H1 (cell line): ENCODE data around the gene CCDC80. TPM values are rescaled to one million over a fixed set of nuclear protein-coding genes. Genes with fewer than 3 reads are reported as not detected.

Source experiments
- CTCF ChIA-PET: fragments of 300-600 bp; sonication (Branson Sonifier 250); formaldehyde crosslinking; loops from one replicate; lab custom pipeline; 2021; ENCODE audit not compliant: partially characterized antibody; lab: Charles Lee
- POLR2A ChIA-PET: fragments of 300-600 bp; sonication (Branson Sonifier 250); formaldehyde crosslinking; loops from one replicate; lab custom pipeline; 2021; ENCODE audit warnings: inconsistent platforms; ENCODE audit not compliant: partially characterized antibody; lab: Charles Lee
- DNase-seq, 2 experiments: peaks; one replicate each; pipeline versions ENCODE4 v3.0.0 to v3.0.0-alpha.2; 2010 to 2022; ENCODE audit warnings: low spot score in 2 of 2, low read depth in 1 of 2, mixed read lengths in 1 of 2
- FAIRE-seq: peaks from 2 replicates; lab custom pipeline; 2011; peaks lifted over from hg19 to GRCh38; lab: Jason Lieb, UNC
- H2AFZ ChIP-seq: 2 replicates; pipeline ENCODE4 v1.8.1; 2012; ENCODE audit warnings: low read length, inconsistent platforms
- H2AK5ac ChIP-seq: 2 replicates; pipeline ENCODE4 v1.6.1; 2013; ENCODE audit warnings: low read depth, low read length
- H2BK120ac ChIP-seq: replicated peaks from 2 replicates; pipeline ENCODE3; 2013; ENCODE audit warnings: low read depth, low read length, inconsistent platforms
- H2BK12ac ChIP-seq: 2 replicates; pipeline ENCODE4 v1.6.1; 2013; ENCODE audit warnings: low read depth, low read length
- H2BK15ac ChIP-seq: 2 replicates; pipeline ENCODE4 v1.6.1; 2013; ENCODE audit warnings: low read length
- H2BK20ac ChIP-seq: 2 replicates; pipeline ENCODE4 v1.6.1; 2013; ENCODE audit warnings: low read length
- H2BK5ac ChIP-seq: 2 replicates; pipeline ENCODE4 v1.6.1; 2013; ENCODE audit warnings: low read depth, low read length
- H3K14ac ChIP-seq: 2 replicates; pipeline ENCODE4 v1.6.1; 2013; ENCODE audit warnings: inconsistent platforms; ENCODE audit not compliant: insufficient read length
- H3K18ac ChIP-seq: 2 replicates; pipeline ENCODE4 v1.6.1; 2013; ENCODE audit warnings: low read length; ENCODE audit errors: extremely low read depth
- H3K23ac ChIP-seq: 2 replicates; pipeline ENCODE4 v1.6.1; 2013; ENCODE audit warnings: inconsistent platforms; ENCODE audit not compliant: insufficient read length
- H3K23me2 ChIP-seq: 2 replicates; pipeline ENCODE4 v1.6.1; 2013; ENCODE audit warnings: low read depth, low read length
- H3K27ac ChIP-seq: 2 replicates; pipeline ENCODE4 v1.6.1; 2011; ENCODE audit warnings: low read depth, low read length, inconsistent platforms
- H3K27me3 ChIP-seq, 4 experiments: replicated peaks in 1 of 4; 1 replicate in 1 of 4; 2 replicates in 3 of 4; pipeline versions ENCODE4 v1.6.1 to v1.8.1; 2011 to 2013; ENCODE audit warnings: low read length in 3 of 4, mild to moderate bottlenecking in 3 of 4, inconsistent platforms in 2 of 4, mixed read lengths in 2 of 4, moderate library complexity in 1 of 4; ENCODE audit not compliant: control insufficient read depth in 3 of 4, insufficient read depth in 3 of 4; ENCODE audit errors: extremely low read depth in 1 of 4
- H3K36me3 ChIP-seq, 4 experiments: 2 replicates each; pipeline versions ENCODE4 v1.6.1 to v1.8.1; 2011 to 2013; ENCODE audit warnings: mild to moderate bottlenecking in 4 of 4, low read length in 3 of 4, moderate library complexity in 2 of 4, control low read depth in 1 of 4, inconsistent platforms in 1 of 4; ENCODE audit not compliant: insufficient read depth in 4 of 4, control insufficient read depth in 2 of 4
- H3K4ac ChIP-seq: replicated peaks from 2 replicates; pipeline ENCODE3; 2013; ENCODE audit warnings: low read length, low read depth, mixed read lengths, inconsistent platforms; ENCODE audit not compliant: insufficient read length
- H3K4me1 ChIP-seq, 4 experiments: replicated peaks in 1 of 4; 1 replicate in 1 of 4; 2 replicates in 3 of 4; pipeline versions ENCODE4 v1.6.1 to v1.8.1; 2011 to 2013; ENCODE audit warnings: low read length in 3 of 4, inconsistent platforms in 2 of 4, mixed read lengths in 1 of 4; ENCODE audit not compliant: insufficient read depth in 4 of 4, control insufficient read depth in 3 of 4
- H3K4me2 ChIP-seq, 2 experiments: 2 replicates each; pipeline versions ENCODE4 v1.6.1 to v1.8.1; 2011 to 2013; ENCODE audit warnings: low read depth in 2 of 2, low read length in 2 of 2, control low read depth in 1 of 2, inconsistent platforms in 1 of 2, mild to moderate bottlenecking in 1 of 2; ENCODE audit not compliant: insufficient read depth in 1 of 2
- H3K4me3 ChIP-seq, 4 experiments: fragments of 200-600, 300-600 bp in 1 of 4; sonication (generic), shearing (Covaris generic), sonication (Bioruptor Twin) in 1 of 4; 2 replicates each; pipeline versions ENCODE4 v1.5.1 to v1.8.1; 2011 to 2016; ENCODE audit warnings: low read length in 4 of 4, low read depth in 3 of 4, control low read depth in 2 of 4, inconsistent platforms in 2 of 4, mild to moderate bottlenecking in 2 of 4, mixed read lengths in 1 of 4, moderate library complexity in 1 of 4; ENCODE audit not compliant: insufficient read depth in 2 of 4; ENCODE audit errors: extremely low read depth in 1 of 4
- H3K56ac ChIP-seq: replicated peaks from 2 replicates; pipeline ENCODE3; 2013; ENCODE audit warnings: low read depth, mild to moderate bottlenecking, mixed read lengths, low read length, inconsistent platforms; ENCODE audit not compliant: insufficient read length
- H3K79me1 ChIP-seq: 2 replicates; pipeline ENCODE4 v1.6.1; 2013; ENCODE audit warnings: low read depth, low read length, control low read depth
- H3K79me2 ChIP-seq, 2 experiments: 2 replicates each; pipeline versions ENCODE4 v1.6.1 to v1.8.1; 2012 to 2013; ENCODE audit warnings: low read length in 2 of 2, mild to moderate bottlenecking in 2 of 2, inconsistent platforms in 1 of 2; ENCODE audit not compliant: insufficient read depth in 2 of 2, control insufficient read depth in 1 of 2
- H3K9ac ChIP-seq, 4 experiments: replicated peaks in 1 of 4; 1 replicate in 1 of 4; 2 replicates in 3 of 4; pipeline versions ENCODE4 v1.6.1 to v1.8.1; 2011 to 2013; ENCODE audit warnings: low read depth in 3 of 4, low read length in 3 of 4, control low read depth in 2 of 4, mild to moderate bottlenecking in 2 of 4, moderate library complexity in 2 of 4, inconsistent platforms in 1 of 4; ENCODE audit errors: extremely low read depth in 1 of 4
- H3K9me3 ChIP-seq, 2 experiments: 2 replicates each; pipeline versions ENCODE4 v1.6.1 to v1.8.1; 2012 to 2013; ENCODE audit warnings: mild to moderate bottlenecking in 2 of 2, moderate library complexity in 2 of 2, control low read depth in 1 of 2, inconsistent platforms in 1 of 2, low read depth in 1 of 2, low read length in 1 of 2, mixed read lengths in 1 of 2; ENCODE audit not compliant: insufficient read depth in 2 of 2
- H4K20me1 ChIP-seq, 2 experiments: replicated peaks in 1 of 2; 2 replicates each; pipeline versions ENCODE3 to v1.8.1; 2011 to 2013; ENCODE audit warnings: inconsistent platforms in 2 of 2, low read length in 2 of 2, mild to moderate bottlenecking in 1 of 2; ENCODE audit not compliant: insufficient read depth in 2 of 2, control insufficient read depth in 1 of 2
- H4K5ac ChIP-seq: 2 replicates; pipeline ENCODE4 v1.6.1; 2013; ENCODE audit warnings: low read length, low read depth, mixed read lengths, inconsistent platforms; ENCODE audit not compliant: insufficient read length
- H4K8ac ChIP-seq: 2 replicates; pipeline ENCODE4 v1.8.0; 2013; ENCODE audit warnings: mild to moderate bottlenecking, moderate library complexity, low read length, inconsistent platforms; ENCODE audit not compliant: insufficient read depth; ENCODE audit errors: extremely low read depth
- H4K91ac ChIP-seq: replicated peaks from 2 replicates; pipeline ENCODE3; 2013; ENCODE audit warnings: low read length, mixed read lengths, inconsistent platforms; ENCODE audit not compliant: insufficient read length
- CBX8 ChIP-seq: fragments of 300-800, 300-1000 bp; sonication (generic); IDR thresholded peaks from 2 replicates; pipeline ENCODE4 v1.7.1; 2016; ENCODE audit warnings: low read depth, low read length, borderline replicate concordance
- CHD1 ChIP-seq: IDR thresholded peaks from 2 replicates; pipeline ENCODE4 v1.6.1; 2012; ENCODE audit warnings: low read depth, low read length, improper control_type of control experiment
- EGR1 ChIP-seq: IDR thresholded peaks from 2 replicates; pipeline ENCODE4 v1.6.1; 2011; ENCODE audit warnings: low read depth, low read length, borderline replicate concordance
- FOSL1 ChIP-seq: IDR thresholded peaks from 2 replicates; pipeline ENCODE4 v1.6.1; 2011; ENCODE audit warnings: mild to moderate bottlenecking, low read depth, low read length, moderate library complexity; ENCODE audit not compliant: insufficient read depth
- KDM1A ChIP-seq: fragments of 200-600, 300-600 bp; sonication (generic); IDR thresholded peaks from 2 replicates; pipeline ENCODE4 v1.7.1; 2016; ENCODE audit warnings: mild to moderate bottlenecking, low read length, borderline replicate concordance
- POLR2A ChIP-seq, 2 experiments: IDR thresholded peaks; 1 replicate in 1 of 2; 2 replicates in 1 of 2; pipeline ENCODE4 v1.6.1; 2011; ENCODE audit warnings: low read depth in 2 of 2, low read length in 2 of 2, mild to moderate bottlenecking in 2 of 2; ENCODE audit errors: control extremely low read depth in 1 of 2
- POLR2AphosphoS5 ChIP-seq: IDR thresholded peaks from 2 replicates; pipeline ENCODE4 v1.6.1; 2011; ENCODE audit warnings: low read depth, low read length
- SP4 ChIP-seq: IDR thresholded peaks from 2 replicates; pipeline ENCODE4 v1.6.1; 2012; ENCODE audit warnings: low read length, inconsistent platforms
- WGBS, 2 experiments: shearing (Covaris generic) in 1 of 2; methylation state at CpG; one replicate each; pipeline versions ENCODE4 v1.1.6 to v1.1.7; 2013 to 2015; ENCODE audit warnings: low lambda C conversion rate in 2 of 2, mixed read lengths in 2 of 2, inconsistent platforms in 1 of 2, low coverage in 1 of 2, missing lambda C conversion rate in 1 of 2; ENCODE audit not compliant: insufficient replicate concordance in 2 of 2, insufficient coverage in 1 of 2, insufficient read length in 1 of 2; ENCODE audit errors: extremely low coverage in 1 of 2, missing lambda C conversion rate in 1 of 2; 5-methylcytosine and 5-hydroxymethylcytosine counted together
- polyA plus RNA-seq, 7 experiments: library from polyadenylated mRNA; depleted of rRNA in 3 of 7; stranded (reverse) in 5 of 7; unstranded in 2 of 7; fragments of >200 nt in 5 of 7; fragments of 200-250 nt in 2 of 7; gene quantifications; 1 replicate in 5 of 7; 2 replicates in 1 of 7; 4 replicates in 1 of 7; pipeline versions ENCODE4 v1.2.1 to v1.2.3, GENCODE V29; 2011 to 2013; ENCODE audit warnings: missing spikeins in 2 of 7, mixed read lengths in 2 of 7
- total RNA-seq: library from RNA; stranded (reverse); fragmentation: NEBNext Ultra II Directional; extraction: Animal tissue kit (Norgen Biotek cat#: 25700); gene quantifications from 2 replicates; pipeline ENCODE4 v1.2.1, GENCODE V29; 2021
- TF ChIP-seq, protein P1 (sequence below): IDR thresholded peaks from 2 replicates; pipeline ENCODE4 v1.6.1; 2012; ENCODE audit warnings: low read length, inconsistent platforms

The CCDC80 gene
- total and polyA plus RNA-seq, 2 of the 8 experiments (the other 6 are each of a cell fraction or from before 2014, with no cell fraction given): 1.1 to 12.9 TPM

DNA sequence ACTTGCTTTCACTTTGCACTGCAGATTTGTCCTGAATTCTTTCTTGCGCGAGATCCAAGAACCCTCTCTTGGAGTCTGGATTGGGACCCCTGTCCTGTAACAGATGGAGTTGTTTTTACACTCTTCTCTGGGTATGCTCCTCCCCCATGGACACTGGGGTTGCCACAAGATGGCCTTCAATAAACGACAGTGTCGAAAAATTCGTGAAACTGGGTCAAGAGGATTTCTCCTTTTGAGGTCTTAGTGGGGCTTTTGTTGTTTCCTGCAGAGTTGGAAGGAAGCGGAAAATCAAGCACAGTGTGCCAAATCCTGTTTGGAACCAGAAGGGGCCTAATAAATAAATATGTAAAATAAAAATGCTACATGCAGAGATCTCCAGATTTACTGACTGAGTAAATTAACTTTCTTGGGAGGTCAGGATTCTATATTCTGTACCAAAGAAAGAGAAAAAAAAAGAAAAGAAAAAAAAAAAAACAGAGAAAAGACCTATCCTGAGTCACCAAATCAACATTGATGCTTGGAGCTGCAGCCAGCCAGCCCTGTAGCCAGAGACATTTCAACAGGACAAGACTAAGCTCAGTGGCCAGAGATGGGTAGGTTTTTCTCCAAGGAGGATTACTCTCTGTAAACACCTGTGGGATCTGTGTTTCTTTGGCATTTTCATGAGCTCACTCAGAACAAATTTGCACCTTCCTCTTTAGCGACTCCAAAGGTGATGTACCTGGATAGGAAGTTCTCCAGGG, 24.8 kb downstream of the CCDC80 start:
- Histone ChIP-seq H3K23ac (no peak overlapping the region), H3K27ac (no peak overlapping the region), H3K4ac (no peak overlapping the region), H2AK5ac (no peak overlapping the region), H4K91ac (no peak overlapping the region), H3K79me2 (no peaks in the 10 kb centered on the region), H3K56ac (no peak overlapping the region), H2BK20ac (no peak overlapping the region), H3K9ac (no peak overlapping the region), H3K4me2 (no peak overlapping the region; a peak in 1 of 4 replicates), H3K14ac (no peak overlapping the region), H2BK15ac (no peak overlapping the region), H3K18ac (no peak overlapping the region), H3K27me3 (no peaks in the 10 kb centered on the region), H3K4me3 (no peak overlapping the region), H2BK120ac (no peak overlapping the region), H3K79me1 (no peaks in the 10 kb centered on the region), H3K4me1 (peaks cover 0 to 3% (median 0%) of the 10 kb centered on the region in 4 experiments; a peak in 2 of 7 replicates), H2AFZ (peak overlapping the region; percentile 28; the same call in 1 of the 2 replicates), H4K20me1 (no peaks in the 10 kb centered on the region), H3K23me2 (no peaks in the 10 kb centered on the region), H2BK12ac (no peak overlapping the region), H4K8ac (no peak overlapping the region), H3K9me3 (no peaks in the 10 kb centered on the region; a peak in 1 of 4 replicates), H3K36me3 (no peaks in the 10 kb centered on the region), H2BK5ac (no peak overlapping the region), H4K5ac (peak overlapping the region; percentile 22)
- WGBS, 2 experiments: 92% methylated on average over 7 of the region's 7 CpGs; no CpG with 5 or more reads in 1 of the 2 experiments
- TF ChIP-seq KDM1A: no peak
- TF ChIP-seq CBX8: no peak
- no peak for TF ChIP-seq POLR2A (IDR thresholded peaks at IDR 0.05; ENCODE audit: control extremely low read depth in 1 of 2, low read depth in 2 of 2, low read length in 2 of 2)
- TF ChIP-seq POLR2AphosphoS5: no peak
- no peak for TF ChIP-seq EGR1
- no peak for TF ChIP-seq FOSL1
- TF ChIP-seq SP4: no peak
- TF ChIP-seq, protein P1, sequence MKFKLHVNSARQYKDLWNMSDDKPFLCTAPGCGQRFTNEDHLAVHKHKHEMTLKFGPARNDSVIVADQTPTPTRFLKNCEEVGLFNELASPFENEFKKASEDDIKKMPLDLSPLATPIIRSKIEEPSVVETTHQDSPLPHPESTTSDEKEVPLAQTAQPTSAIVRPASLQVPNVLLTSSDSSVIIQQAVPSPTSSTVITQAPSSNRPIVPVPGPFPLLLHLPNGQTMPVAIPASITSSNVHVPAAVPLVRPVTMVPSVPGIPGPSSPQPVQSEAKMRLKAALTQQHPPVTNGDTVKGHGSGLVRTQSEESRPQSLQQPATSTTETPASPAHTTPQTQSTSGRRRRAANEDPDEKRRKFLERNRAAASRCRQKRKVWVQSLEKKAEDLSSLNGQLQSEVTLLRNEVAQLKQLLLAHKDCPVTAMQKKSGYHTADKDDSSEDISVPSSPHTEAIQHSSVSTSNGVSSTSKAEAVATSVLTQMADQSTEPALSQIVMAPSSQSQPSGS: no peak
- no peak for TF ChIP-seq CHD1
- ChIA-PET CTCF (interaction anchor here (0.9 to 2.1 kb wide), 4 partner anchors 13 to 34 kb away, joined by 3 to 8 read pairs (median 5); no protein-coding TSS in a partner anchor), POLR2A (interaction anchor here (1.2 kb wide), 1 partner anchor 26 kb away, joined by 5 read pairs; no protein-coding TSS in a partner anchor)
- FAIRE-seq (no peak), DNase-seq (no peak)
